Measurements from ENCODE around the gene MCTP2.

DNA sequence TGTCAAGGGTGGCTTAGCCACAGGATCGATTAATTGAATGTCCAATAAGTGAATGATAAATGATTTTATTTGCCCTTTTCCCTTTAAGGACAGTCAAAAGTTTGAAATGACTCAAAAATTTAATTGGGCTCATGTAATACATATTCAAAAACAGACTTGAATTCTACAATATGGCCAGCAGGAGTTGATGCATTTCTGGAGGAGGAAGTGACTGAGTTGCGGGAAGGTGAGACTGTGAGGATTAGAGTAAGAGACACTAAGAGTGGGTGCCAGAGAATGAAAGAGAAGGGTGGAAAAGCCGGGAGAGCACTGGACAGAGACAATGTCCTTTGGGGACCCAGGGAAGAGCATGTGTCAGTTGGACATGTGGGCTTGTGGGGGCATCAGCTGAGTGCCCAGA is 83.3 kb downstream of the MCTP2 start:
- no peak for TF ChIP-seq POLR2A (IDR thresholded peaks at IDR 0.05; ENCODE audit: low read depth, low read length)
- no peak for TF ChIP-seq POLR2AphosphoS5 (IDR thresholded peaks at IDR 0.05; ENCODE audit: low read depth, low read length)

All from GM12892 (cell line).